Measurements from ENCODE around the gene ATP6V1G3.

The ATP6V1G3 gene

GRCh38 chr1:198496216-198497143, 44.0 kb downstream of the ATP6V1G3 start:
- no peaks in the 10 kb centered on the region for H3K9me2 ChIP-seq (ENCODE audit: low read depth, low read length)
- H3K4me1 ChIP-seq (ENCODE audit: insufficient read depth, low read length, severe bottlenecking), result peaks cover 10% of the 10 kb centered on the region
- no peak overlapping the region for H3K27ac ChIP-seq (ENCODE audit: low read depth, low read length, poor library complexity, severe bottlenecking)
- H3K36me3 ChIP-seq (ENCODE audit: insufficient read depth, low read length), result no peaks in the 10 kb centered on the region
- no peaks in the 10 kb centered on the region for H3K9me3 ChIP-seq (ENCODE audit: low read length)
- no peak overlapping the region for H3K9ac ChIP-seq (ENCODE audit: low read length)
- H2AFZ ChIP-seq (ENCODE audit: low read length), result no peak overlapping the region
- H4K20me1 ChIP-seq (ENCODE audit: insufficient read depth, low read length), result no peaks in the 10 kb centered on the region
- TF ChIP-seq EZH2 (IDR thresholded peaks at IDR 0.05; ENCODE audit: borderline replicate concordance, low read length) (no peak), CTCF (IDR thresholded peaks at IDR 0.05; ENCODE audit: low read length) (no peak)
- H3F3A ChIP-seq (ENCODE audit: insufficient read depth, low read length), result no peaks in the 10 kb centered on the region
- H3K4me2 ChIP-seq (ENCODE audit: low read length), result no peak overlapping the region
- no peak overlapping the region for H3K4me3 ChIP-seq (ENCODE audit: low read depth, low read length, poor library complexity, severe bottlenecking)
- H3K79me2 ChIP-seq (ENCODE audit: insufficient read depth, low read length), result no peaks in the 10 kb centered on the region
- no peaks in the 10 kb centered on the region for H3K27me3 ChIP-seq (ENCODE audit: insufficient read depth, low read length)

- Histone ChIP-seq H3K36me3 (ENCODE audit: insufficient read depth, low read length) (no peaks in the 10 kb centered on the region), H3K4me1 (ENCODE audit: insufficient read depth, low read length, severe bottlenecking) (peaks cover 10% of the 10 kb centered on the region), H3K9me3 (ENCODE audit: low read length) (no peaks in the 10 kb centered on the region), H4K20me1 (ENCODE audit: insufficient read depth, low read length) (no peaks in the 10 kb centered on the region), H3F3A (ENCODE audit: insufficient read depth, low read length) (no peaks in the 10 kb centered on the region), H3K27ac (ENCODE audit: low read depth, low read length, poor library complexity, severe bottlenecking) (no peak overlapping the region), H3K79me2 (ENCODE audit: insufficient read depth, low read length) (no peaks in the 10 kb centered on the region), H3K4me2 (ENCODE audit: low read length) (no peak overlapping the region), H3K9ac (ENCODE audit: low read length) (no peak overlapping the region), H3K4me3 (ENCODE audit: low read depth, low read length, poor library complexity, severe bottlenecking) (no peak overlapping the region), H3K9me2 (ENCODE audit: low read depth, low read length) (no peaks in the 10 kb centered on the region), H2AFZ (ENCODE audit: low read length) (no peak overlapping the region), H3K27me3 (ENCODE audit: insufficient read depth, low read length) (no peaks in the 10 kb centered on the region)
- TF ChIP-seq EZH2 (IDR thresholded peaks at IDR 0.05; ENCODE audit: borderline replicate concordance, low read length) (no peak), CTCF (IDR thresholded peaks at IDR 0.05; ENCODE audit: low read length) (no peak)
Observed at GRCh38 chr1:198495631-198496030, 44.8 kb downstream of the ATP6V1G3 start.

GRCh38 chr1:198494658-198495103, 45.8 kb downstream of the ATP6V1G3 start:
- H3K4me1 ChIP-seq (ENCODE audit: insufficient read depth, low read length, severe bottlenecking), result peaks cover 10% of the 10 kb centered on the region
- TF ChIP-seq CTCF (IDR thresholded peaks at IDR 0.05; ENCODE audit: low read length), result no peak
- no peak for TF ChIP-seq EZH2 (IDR thresholded peaks at IDR 0.05; ENCODE audit: borderline replicate concordance, low read length)
- no peaks in the 10 kb centered on the region for H3K9me2 ChIP-seq (ENCODE audit: low read depth, low read length)
- no peak overlapping the region for H3K4me2 ChIP-seq (ENCODE audit: low read length)
- no peaks in the 10 kb centered on the region for H3K9me3 ChIP-seq (ENCODE audit: low read length)
- no peak overlapping the region for H3K9ac ChIP-seq (ENCODE audit: low read length)
- no peak overlapping the region for H3K27ac ChIP-seq (ENCODE audit: low read depth, low read length, poor library complexity, severe bottlenecking)
- no peak overlapping the region for H3K4me3 ChIP-seq (ENCODE audit: low read depth, low read length, poor library complexity, severe bottlenecking)
- no peaks in the 10 kb centered on the region for H3F3A ChIP-seq (ENCODE audit: insufficient read depth, low read length)
- no peaks in the 10 kb centered on the region for H4K20me1 ChIP-seq (ENCODE audit: insufficient read depth, low read length)
- H3K36me3 ChIP-seq (ENCODE audit: insufficient read depth, low read length), result no peaks in the 10 kb centered on the region
- no peak overlapping the region for H2AFZ ChIP-seq (ENCODE audit: low read length)
- no peaks in the 10 kb centered on the region for H3K27me3 ChIP-seq (ENCODE audit: insufficient read depth, low read length)
- H3K79me2 ChIP-seq (ENCODE audit: insufficient read depth, low read length), result no peaks in the 10 kb centered on the region
